ENCODE measurements around the gene ATP6V0A1.

The ATP6V0A1 gene

DNA sequence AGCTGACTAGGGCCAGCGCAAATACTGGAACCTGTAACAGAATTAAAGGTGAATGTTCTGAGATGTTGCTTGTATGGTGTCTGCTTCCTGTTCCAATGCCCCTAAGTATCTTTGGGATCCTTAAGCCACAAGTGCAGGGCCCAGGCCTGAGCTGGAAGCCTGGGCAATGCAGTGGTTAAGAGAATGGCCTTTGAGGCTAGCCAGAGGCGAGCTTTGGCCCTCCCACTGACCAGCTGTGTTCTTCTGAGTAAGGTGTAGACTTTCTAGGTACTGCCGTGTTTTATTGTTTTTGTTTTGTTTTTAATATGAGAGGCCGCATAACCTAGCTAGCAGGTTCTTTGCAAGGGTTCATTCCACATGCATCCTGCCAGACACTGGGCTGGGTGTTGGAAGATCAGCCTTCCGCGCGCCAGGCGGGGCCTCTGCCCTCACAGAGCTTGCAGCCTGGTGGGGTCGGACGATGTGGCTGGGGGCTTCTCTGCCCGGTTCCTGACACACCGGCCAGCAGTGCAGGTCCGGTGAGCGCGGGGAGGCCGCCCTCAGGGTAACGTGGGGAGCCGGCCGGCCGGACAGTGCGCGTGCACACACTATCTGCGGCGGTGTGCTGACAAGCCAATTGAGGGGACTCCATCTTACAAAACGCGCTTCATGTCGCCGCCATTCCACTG, 107.7 kb downstream of the ATP6V0A1 start:
- DNase-seq (ENCODE audit: low read depth, low spot score): no peak
- H3K4me3 ChIP-seq (ENCODE audit: low read length): peak overlapping the region; percentile 58

DNA sequence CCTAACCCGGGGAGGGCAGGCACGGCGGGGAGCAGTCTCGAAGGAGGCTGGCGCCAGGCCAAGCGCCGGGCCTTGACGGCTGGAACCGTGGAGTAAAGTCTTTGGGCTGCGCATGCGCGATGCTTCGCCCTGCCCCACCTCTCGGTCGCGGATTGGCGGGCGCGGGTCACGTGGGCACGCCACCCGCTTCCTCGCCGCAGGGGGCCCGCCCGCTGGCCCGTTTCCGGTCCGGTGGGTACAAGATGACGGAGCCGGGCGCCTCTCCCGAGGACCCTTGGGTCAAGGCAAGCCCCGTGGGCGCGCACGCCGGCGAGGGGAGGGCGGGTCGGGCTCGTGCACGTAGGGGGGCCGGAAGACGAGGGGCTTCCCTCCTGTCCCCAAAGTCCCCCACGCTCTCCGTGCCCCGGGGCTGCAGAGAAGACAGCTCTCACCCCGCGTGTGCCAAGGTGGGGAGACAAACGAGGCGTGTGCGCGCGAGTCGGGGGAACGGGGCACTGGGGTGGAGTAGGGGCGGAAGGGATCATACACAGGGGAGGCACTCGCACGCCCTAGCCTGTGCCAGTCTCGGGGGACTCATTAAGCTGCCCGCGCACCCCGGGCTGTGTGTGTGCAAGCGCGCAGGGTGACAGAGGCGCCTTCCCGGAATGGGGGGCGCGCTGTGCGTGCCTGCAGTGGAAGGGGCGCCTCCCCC, 108.3 kb downstream of the ATP6V0A1 start, which contains the start of gene MLX:
MLX (plus strand) TSS at position 218 of the 691 bp plus-strand sequence; CDS start at position 243, 25 bp downstream.
- peak within 1 kb of the TSS; percentile 58 for H3K4me3 ChIP-seq (ENCODE audit: low read length)
- peak; percentile 83 for DNase-seq (ENCODE audit: low read depth, low spot score)

DNA sequence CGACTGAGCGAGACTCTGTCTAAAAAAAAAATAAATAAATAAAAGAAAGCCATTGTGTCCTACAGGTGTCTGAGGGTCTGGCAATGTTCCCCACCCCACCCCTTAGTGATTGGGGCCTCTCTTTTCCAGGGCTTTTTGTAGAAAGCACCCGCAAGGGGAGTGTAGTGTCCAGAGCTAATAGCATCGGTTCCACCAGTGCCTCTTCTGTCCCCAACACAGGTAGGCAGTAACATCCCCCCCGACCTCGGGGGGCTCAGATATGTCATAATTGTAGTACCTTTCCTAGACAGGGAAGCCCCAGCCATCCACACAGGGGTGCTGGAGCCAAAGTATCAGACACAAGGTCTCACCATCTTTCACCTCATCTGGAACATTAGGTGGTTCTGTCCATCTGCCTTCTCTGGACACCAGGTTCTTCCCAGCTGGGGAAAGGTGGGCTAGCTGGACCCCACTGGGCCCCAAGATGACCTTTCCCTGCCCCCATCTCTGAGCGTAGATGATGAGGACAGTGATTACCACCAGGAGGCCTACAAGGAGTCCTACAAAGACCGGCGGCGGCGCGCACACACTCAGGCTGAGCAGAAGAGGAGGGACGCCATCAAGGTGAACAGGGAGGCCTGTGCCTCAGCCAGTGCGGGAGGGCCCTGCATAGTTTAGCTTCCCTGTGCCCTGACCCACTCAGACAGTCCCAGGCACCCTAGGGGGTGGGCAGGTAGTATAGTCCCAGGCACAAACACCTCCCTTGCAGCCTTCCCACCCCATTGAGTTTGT, 109.8 kb downstream of the ATP6V0A1 start:
- H3K4me3 ChIP-seq (ENCODE audit: low read length): no peak overlapping the region
- DNase-seq (ENCODE audit: low read depth, low spot score): no peak

- DNase-seq (ENCODE audit: low read depth, low spot score): no peak
- H3K4me3 ChIP-seq (ENCODE audit: low read length): no peak overlapping the region
These were observed 113.0 kb downstream of the ATP6V0A1 start for GRCh38 chr17:42571435-42572225.
